HepG2 (cell line): ENCODE results near the gene RNF208. TPM values are rescaled to one million over a fixed set of nuclear protein-coding genes. Genes with fewer than 3 reads are reported as not detected.
A peak's percentile ranks its signal among the peaks of the same experiment; 100 is the strongest.

Experiments
- BHLHE40 ChIP-seq: IDR thresholded peaks from 2 replicates; pipeline ENCODE4 v1.6.1; 2011; ENCODE audit warnings: low read length, improper control_type of control experiment
- IKZF1 ChIP-seq: fragments of 450-650 bp; IDR thresholded peaks from 2 replicates; pipeline ENCODE4 v1.7.1; 2016
- NCOA2 ChIP-seq: sonication (generic); formaldehyde crosslinking; IDR thresholded peaks from 2 replicates; pipeline ENCODE4 v1.8.0; 2022; ENCODE audit warnings: inconsistent platforms
- NR3C1 ChIP-seq: sonication (generic); formaldehyde crosslinking; IDR thresholded peaks from 2 replicates; pipeline ENCODE4 v1.4.0; 2020; ENCODE audit warnings: missing genetic modification reagents
- POLR2A ChIP-seq, 2 experiments: IDR thresholded peaks; 2 replicates each; pipeline ENCODE4 v1.6.1; 2011; ENCODE audit warnings: low read depth in 2 of 2, low read length in 2 of 2, mild to moderate bottlenecking in 1 of 2, moderate library complexity in 1 of 2; ENCODE audit not compliant: insufficient read depth in 1 of 2
- SMARCE1 ChIP-seq: fragments of 450-650 bp; IDR thresholded peaks from 2 replicates; pipeline ENCODE4 v1.6.1; 2017; ENCODE audit warnings: borderline replicate concordance
- SNAPC2 ChIP-seq: sonication (generic); formaldehyde crosslinking; IDR thresholded peaks from 2 replicates; pipeline ENCODE4 v1.8.1; 2022; ENCODE audit warnings: mild to moderate bottlenecking, missing genetic modification reagents
- SOX6 ChIP-seq, 2 experiments: fragments of 450-650 bp in 1 of 2; sonication (generic) in 1 of 2; formaldehyde crosslinking in 1 of 2; IDR thresholded peaks; 2 replicates each; pipeline versions ENCODE4 v1.4.0 to v1.6.1; 2017 to 2020; ENCODE audit warnings: antibody characterized with exemption in 1 of 2, mild to moderate bottlenecking in 1 of 2, missing genetic modification reagents in 1 of 2
- STAG1 ChIP-seq: sonication (generic); formaldehyde crosslinking; IDR thresholded peaks from 2 replicates; pipeline ENCODE4 v1.4.0; 2020; ENCODE audit warnings: missing genetic modification reagents
- TAF1 ChIP-seq: sonication (generic); formaldehyde crosslinking; IDR thresholded peaks from 2 replicates; pipeline ENCODE4 v1.4.0; 2020; ENCODE audit warnings: missing genetic modification reagents
- TARDBP ChIP-seq: sonication (generic); formaldehyde crosslinking; IDR thresholded peaks from 2 replicates; pipeline ENCODE4 v1.8.0; 2022; ENCODE audit warnings: mild to moderate bottlenecking, missing genetic modification reagents
- TGIF2 ChIP-seq: IDR thresholded peaks from 2 replicates; pipeline ENCODE4 v1.6.1; 2016; ENCODE audit warnings: control low read depth, missing compliant biosample characterization
- ZBTB21 ChIP-seq: sonication (generic); formaldehyde crosslinking; IDR thresholded peaks from 2 replicates; pipeline ENCODE4 v1.4.0; 2020; ENCODE audit warnings: missing genetic modification reagents
- ZMYM4 ChIP-seq: sonication (generic); formaldehyde crosslinking; IDR thresholded peaks from 2 replicates; pipeline ENCODE4 v1.8.1; 2023; ENCODE audit warnings: mild to moderate bottlenecking, missing genetic modification reagents
- ZNF432 ChIP-seq: sonication (generic); formaldehyde crosslinking; IDR thresholded peaks from 2 replicates; pipeline ENCODE4 v1.5.0; 2020; ENCODE audit warnings: missing genetic modification reagents, mild to moderate bottlenecking, borderline replicate concordance
- ZNF773 ChIP-seq: sonication (generic); formaldehyde crosslinking; IDR thresholded peaks from 2 replicates; pipeline ENCODE4 v1.4.0; 2020; ENCODE audit warnings: missing genetic modification reagents, borderline replicate concordance
- ZNF883 ChIP-seq: sonication (generic); formaldehyde crosslinking; IDR thresholded peaks from 2 replicates; pipeline ENCODE4 v1.5.1; 2020; ENCODE audit warnings: mild to moderate bottlenecking, missing genetic modification reagents; ENCODE audit errors: not compliant biosample characterization
- polyA plus RNA-seq, 8 experiments: library from polyadenylated mRNA; depleted of rRNA in 3 of 8; stranded (reverse) in 7 of 8; unstranded in 1 of 8; fragments of >200 nt; fragmentation: Illumina TruSeq in 4 of 8; extraction: Trizol in 4 of 8; gene quantifications; 2 replicates each; pipeline versions ENCODE4 v1.2.1 to v1.2.3, GENCODE V29; 2011 to 2016; ENCODE audit warnings: low read depth in 4 of 8, missing spikeins in 1 of 8, mixed read lengths in 1 of 8; ENCODE audit not compliant: insufficient read depth in 1 of 8
- total RNA-seq, 5 experiments: library from RNA; depleted of rRNA; stranded (reverse); fragments of >200 nt; fragmentation: Illumina TruSeq; extraction: Trizol; gene quantifications; 2 replicates each; pipeline ENCODE4 v1.2.3, GENCODE V29; 2016; ENCODE audit warnings: low read depth in 1 of 5
- TF ChIP-seq, protein P1 (sequence below): sonication (generic); formaldehyde crosslinking; IDR thresholded peaks from 2 replicates; pipeline ENCODE4 v1.8.1; 2023; ENCODE audit warnings: mild to moderate bottlenecking, missing genetic modification reagents, borderline replicate concordance
- TF ChIP-seq, protein P2 (sequence below): IDR thresholded peaks from 2 replicates; pipeline ENCODE4 v1.6.1; 2016; ENCODE audit warnings: low read depth
- TF ChIP-seq, protein P3 (sequence below): sonication (generic); formaldehyde crosslinking; IDR thresholded peaks from 2 replicates; pipeline ENCODE4 v1.4.0; 2020; ENCODE audit warnings: missing genetic modification reagents
- TF ChIP-seq, protein P4 (sequence below): sonication (generic); formaldehyde crosslinking; IDR thresholded peaks from 2 replicates; pipeline ENCODE4 v1.8.1; 2023; ENCODE audit warnings: mild to moderate bottlenecking, missing genetic modification reagents
- TF ChIP-seq, protein P5 (sequence below): sonication (generic); formaldehyde crosslinking; IDR thresholded peaks from 2 replicates; pipeline ENCODE4 v1.4.0; 2020; ENCODE audit warnings: missing genetic modification reagents

RNF208 gene
- total and polyA plus RNA-seq, 2 of the 13 experiments (the other 11 are each of a cell fraction or from before 2014, with no cell fraction given), result 1.6 to 2.1 TPM

DNA sequence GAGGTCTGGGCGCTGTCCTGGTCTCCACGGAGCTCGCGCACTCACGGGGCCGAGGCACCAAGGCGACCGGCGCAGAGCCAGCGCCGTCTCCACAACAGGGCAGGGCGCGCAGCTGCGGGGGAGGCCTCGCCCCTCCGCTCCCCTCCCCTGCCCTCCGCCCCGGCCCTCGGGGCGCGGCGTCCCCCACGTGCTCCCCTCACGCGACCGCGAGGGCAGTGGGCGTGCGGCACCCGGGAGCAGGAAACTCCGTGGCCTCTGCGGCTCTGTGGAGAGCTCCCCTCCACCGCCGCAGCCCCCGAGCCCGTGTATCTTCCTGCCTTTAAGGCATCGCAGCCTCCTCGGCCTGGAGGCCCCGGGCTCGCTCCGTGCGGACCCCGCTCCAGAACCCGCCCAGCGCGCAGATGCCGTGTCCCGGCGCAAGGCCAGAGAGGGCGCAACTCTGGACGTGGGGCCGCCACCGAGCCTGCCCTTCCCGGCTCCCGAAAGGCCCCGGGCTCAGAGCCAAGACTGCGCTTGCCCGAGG, 18.3 kb upstream of the RNF208 start (continued):
- TF ChIP-seq SOX6 (IDR thresholded peaks at IDR 0.05), result no peak
- TF ChIP-seq SOX6 (CRISPR knock-in tag; IDR thresholded peaks at IDR 0.05), result no peak; the same call in 1 of the 2 replicates
- no peak for TF ChIP-seq NR3C1 (CRISPR knock-in tag)
- TF ChIP-seq ZNF432 (CRISPR knock-in tag), result no peak
- 0 out of 2 replicates have a peak, but pooled peaks have one; percentile 10 for TF ChIP-seq STAG1 (CRISPR knock-in tag)
- TF ChIP-seq BHLHE40, result peak; percentile 75
- no peak for TF ChIP-seq IKZF1
- peak; percentile 30; the same call in 1 of the 2 replicates for TF ChIP-seq TGIF2 (CRISPR knock-in tag)
- TF ChIP-seq, protein P1, sequence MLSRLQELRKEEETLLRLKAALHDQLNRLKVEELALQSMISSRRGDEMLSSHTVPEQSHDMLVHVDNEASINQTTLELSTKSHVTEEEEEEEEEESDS (CRISPR knock-in tag), result no peak
- TF ChIP-seq TARDBP, result no peak
- no peak; the same call in 1 of the 2 replicates for TF ChIP-seq ZBTB21
- TF ChIP-seq, protein P2, sequence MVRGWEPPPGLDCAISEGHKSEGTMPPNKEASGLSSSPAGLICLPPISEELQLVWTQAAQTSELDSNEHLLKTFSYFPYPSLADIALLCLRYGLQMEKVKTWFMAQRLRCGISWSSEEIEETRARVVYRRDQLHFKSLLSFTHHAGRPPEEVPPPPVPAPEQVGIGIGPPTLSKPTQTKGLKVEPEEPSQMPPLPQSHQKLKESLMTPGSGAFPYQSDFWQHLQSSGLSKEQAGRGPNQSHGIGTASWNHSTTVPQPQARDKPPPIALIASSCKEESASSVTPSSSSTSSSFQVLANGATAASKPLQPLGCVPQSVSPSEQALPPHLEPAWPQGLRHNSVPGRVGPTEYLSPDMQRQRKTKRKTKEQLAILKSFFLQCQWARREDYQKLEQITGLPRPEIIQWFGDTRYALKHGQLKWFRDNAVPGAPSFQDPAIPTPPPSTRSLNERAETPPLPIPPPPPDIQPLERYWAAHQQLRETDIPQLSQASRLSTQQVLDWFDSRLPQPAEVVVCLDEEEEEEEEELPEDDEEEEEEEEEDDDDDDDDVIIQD (CRISPR knock-in tag), result no peak
- TF ChIP-seq, protein P3, sequence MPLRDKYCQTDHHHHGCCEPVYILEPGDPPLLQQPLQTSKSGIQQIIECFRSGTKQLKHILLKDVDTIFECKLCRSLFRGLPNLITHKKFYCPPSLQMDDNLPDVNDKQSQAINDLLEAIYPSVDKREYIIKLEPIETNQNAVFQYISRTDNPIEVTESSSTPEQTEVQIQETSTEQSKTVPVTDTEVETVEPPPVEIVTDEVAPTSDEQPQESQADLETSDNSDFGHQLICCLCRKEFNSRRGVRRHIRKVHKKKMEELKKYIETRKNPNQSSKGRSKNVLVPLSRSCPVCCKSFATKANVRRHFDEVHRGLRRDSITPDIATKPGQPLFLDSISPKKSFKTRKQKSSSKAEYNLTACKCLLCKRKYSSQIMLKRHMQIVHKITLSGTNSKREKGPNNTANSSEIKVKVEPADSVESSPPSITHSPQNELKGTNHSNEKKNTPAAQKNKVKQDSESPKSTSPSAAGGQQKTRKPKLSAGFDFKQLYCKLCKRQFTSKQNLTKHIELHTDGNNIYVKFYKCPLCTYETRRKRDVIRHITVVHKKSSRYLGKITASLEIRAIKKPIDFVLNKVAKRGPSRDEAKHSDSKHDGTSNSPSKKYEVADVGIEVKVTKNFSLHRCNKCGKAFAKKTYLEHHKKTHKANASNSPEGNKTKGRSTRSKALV (CRISPR knock-in tag), result peak; percentile 89
- peak; percentile 26; the same call in 1 of the 2 replicates for TF ChIP-seq NCOA2 (CRISPR knock-in tag)
- TF ChIP-seq, protein P4, sequence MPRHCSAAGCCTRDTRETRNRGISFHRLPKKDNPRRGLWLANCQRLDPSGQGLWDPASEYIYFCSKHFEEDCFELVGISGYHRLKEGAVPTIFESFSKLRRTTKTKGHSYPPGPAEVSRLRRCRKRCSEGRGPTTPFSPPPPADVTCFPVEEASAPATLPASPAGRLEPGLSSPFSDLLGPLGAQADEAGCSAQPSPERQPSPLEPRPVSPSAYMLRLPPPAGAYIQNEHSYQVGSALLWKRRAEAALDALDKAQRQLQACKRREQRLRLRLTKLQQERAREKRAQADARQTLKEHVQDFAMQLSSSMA (CRISPR knock-in tag), result peak; percentile 64; the same call in 1 of the 2 replicates
- TF ChIP-seq, protein P5, sequence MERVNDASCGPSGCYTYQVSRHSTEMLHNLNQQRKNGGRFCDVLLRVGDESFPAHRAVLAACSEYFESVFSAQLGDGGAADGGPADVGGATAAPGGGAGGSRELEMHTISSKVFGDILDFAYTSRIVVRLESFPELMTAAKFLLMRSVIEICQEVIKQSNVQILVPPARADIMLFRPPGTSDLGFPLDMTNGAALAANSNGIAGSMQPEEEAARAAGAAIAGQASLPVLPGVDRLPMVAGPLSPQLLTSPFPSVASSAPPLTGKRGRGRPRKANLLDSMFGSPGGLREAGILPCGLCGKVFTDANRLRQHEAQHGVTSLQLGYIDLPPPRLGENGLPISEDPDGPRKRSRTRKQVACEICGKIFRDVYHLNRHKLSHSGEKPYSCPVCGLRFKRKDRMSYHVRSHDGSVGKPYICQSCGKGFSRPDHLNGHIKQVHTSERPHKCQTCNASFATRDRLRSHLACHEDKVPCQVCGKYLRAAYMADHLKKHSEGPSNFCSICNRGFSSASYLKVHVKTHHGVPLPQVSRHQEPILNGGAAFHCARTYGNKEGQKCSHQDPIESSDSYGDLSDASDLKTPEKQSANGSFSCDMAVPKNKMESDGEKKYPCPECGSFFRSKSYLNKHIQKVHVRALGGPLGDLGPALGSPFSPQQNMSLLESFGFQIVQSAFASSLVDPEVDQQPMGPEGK (CRISPR knock-in tag), result peak; percentile 74
- TF ChIP-seq SNAPC2 (CRISPR knock-in tag), result no peak
- peak; percentile 77 for TF ChIP-seq ZNF883 (CRISPR knock-in tag)
- peak; percentile 59; the same call in 1 of the 2 replicates for TF ChIP-seq ZNF773
- TF ChIP-seq SMARCE1, result no peak
- peak; percentile 62 for TF ChIP-seq ZMYM4
- peak in 1 of 2 experiments; percentile 50; a peak in 1 of 4 replicates for TF ChIP-seq POLR2A (IDR thresholded peaks at IDR 0.05; ENCODE audit: insufficient read depth in 1 of 2, low read depth in 2 of 2, low read length in 2 of 2)
- peak; percentile 11; the same call in 1 of the 2 replicates for TF ChIP-seq TAF1 (CRISPR knock-in tag)
